Left forelimb (tissue), 1 donor: ENCODE measurements around the gene ZDHHC14.
A peak's percentile ranks its signal among the peaks of the same experiment; 100 is the strongest.

Experiments
- DNase-seq: peaks from one replicate; pipeline ENCODE4 v3.0.0-alpha.2; 2018; ENCODE audit warnings: low spot score

The ZDHHC14 gene

DNA sequence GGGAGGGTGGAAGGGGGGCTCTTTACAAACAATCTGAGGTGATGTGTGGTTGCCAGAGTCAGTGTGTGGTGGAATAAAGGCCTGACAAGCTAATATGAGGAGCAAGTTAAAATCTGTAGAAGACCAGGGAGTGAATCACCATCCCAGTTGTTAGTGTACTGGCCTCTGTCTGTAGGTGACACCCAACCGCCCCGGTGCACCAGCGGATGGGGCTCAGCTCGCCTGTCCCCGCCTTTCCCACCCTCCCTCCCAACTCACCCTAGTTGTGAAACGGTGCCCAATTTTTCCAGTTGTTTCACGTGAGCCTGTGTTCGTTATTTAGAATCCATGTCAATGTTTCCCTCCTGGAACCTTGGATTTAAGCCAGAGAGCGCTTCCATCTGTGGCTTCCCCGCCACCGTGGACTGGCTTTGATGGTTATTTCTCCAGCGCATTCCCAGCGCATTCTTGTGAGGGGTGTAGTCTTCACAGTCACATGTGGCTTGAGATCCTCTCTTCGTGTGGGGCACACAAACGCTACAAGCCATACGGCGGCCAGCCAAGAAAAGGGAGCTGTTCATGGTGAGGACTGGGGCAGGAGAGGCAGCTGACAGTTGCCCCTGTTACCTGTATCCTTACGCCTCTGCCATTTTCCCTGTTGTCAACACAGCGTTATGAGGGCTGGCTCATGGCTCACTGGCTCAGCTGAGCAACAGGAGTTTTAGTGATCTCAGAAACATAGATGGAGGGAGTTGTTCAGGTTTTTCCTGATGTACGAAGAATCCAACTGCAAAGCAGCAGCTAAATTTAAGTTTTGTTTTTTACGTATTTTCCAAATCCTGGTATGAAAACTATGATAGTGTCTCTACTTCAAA lies 137.6 kb downstream of the ZDHHC14 start:
- DNase-seq: no peak

GRCh38 chr6:157519255-157520116 lies 138.5 kb downstream of the ZDHHC14 start:
- DNase-seq: no peak

DNA sequence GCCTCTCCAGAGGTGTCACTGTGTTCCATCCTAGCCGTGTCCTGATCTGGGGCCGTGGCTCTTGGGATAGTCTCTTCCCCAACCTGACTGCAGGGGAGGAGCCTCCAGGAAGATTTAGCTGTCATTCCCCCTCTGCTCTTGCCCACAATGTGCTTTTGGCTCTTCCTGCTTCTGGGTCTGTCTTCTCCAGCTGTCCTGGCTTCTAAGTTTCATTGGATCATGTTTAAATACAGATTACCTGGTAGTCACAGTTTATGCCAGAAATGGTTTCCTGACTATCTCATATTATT lies 139.1 kb downstream of the ZDHHC14 start:
- DNase-seq: no peak

GRCh38 chr6:157520596-157521361 lies 139.8 kb downstream of the ZDHHC14 start:
- DNase-seq: no peak

- DNase-seq: no peak
These were observed 140.7 kb downstream of the ZDHHC14 start for GRCh38 chr6:157521362-157522335.

DNA sequence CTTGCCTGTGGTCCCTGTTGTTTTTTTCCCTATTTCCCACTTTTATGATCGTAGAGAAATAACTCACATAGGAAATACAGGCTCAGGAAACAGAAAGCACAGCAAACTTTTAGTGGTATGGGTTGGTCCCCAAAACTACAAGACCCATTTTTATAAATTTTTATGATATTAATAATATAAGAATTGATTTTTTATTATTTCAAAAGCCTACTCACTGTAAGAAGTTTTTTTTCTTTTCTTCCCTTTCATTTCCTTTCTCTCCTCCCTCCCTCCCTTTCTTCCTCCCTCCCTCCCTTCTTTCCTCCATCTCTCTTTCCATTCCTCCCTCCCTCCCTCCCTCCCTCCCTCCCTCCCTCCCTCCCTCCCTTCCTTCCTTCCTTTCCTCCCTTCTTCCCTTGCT lies 141.5 kb downstream of the ZDHHC14 start:
- DNase-seq: no peak

DNA sequence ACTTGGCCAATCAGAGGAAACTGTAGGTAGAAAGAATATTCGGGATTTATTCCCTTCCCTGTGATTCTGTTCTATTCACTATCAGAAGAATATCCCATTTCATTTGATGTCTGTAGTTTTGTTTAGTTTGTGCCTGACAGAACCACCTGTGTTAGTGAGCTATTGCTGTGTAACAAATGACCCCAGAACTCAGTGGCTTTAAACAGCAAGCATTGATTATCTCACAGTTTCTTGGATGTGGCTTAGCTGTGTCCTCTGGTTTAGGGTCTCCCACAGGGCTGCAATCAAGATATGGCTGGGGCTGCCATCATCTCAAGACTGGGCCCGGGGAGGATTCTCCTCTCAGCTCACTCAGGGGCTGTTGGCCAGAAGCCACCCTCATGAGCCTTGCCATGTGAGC lies 143.7 kb downstream of the ZDHHC14 start:
- no peak for DNase-seq

DNA sequence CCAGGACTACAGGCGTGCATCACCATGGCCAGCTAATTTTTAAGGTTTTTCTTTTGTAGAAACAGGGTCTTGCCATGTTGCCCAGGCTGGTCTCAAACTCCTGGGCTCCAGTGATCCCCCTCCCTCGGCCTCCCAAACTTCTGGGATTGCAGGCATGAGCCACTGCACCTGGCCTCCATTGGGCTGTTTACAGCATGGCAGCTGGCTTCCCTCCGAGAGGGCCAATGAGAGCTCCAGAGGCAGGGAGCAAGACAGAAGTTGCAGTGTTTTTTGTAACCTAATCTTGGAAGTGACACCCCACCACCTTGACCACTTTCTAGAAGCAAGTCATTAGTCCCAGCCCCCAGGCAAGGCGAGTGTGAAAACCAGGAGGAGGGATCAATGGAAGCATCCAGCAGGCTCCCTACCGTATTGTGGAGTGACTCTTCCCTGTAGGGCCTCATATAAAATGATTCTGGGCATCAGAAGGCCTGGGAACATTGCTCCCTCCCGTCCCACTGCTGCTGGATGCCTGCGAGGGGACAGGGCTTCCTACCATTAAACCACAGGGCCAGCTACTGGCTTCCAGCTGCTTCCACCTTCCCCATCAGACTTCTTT lies 144.4 kb downstream of the ZDHHC14 start:
- DNase-seq: no peak

- DNase-seq: no peak
These were observed 145.0 kb downstream of the ZDHHC14 start for GRCh38 chr6:157525918-157526425.

DNA sequence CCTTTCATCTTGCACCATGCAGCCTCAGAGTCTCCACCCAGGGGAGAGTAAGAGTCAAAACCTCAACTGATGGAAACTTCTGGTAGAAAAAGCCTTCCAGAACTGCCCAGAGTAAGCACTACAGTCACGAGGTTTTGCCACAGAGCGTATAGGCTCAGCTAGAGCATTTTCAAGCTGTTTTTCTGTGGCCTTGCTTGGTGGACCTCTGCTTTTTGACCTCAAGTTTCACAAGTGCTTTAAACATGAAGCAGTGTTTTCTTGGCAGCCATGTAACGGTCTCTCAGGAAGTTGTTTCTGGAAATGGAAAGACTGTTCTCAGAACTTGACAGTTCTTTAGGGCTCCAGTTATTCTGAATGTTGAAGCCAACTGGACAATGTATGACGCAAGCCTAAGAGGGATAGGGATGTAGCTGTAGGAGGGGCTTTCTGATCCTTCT lies 146.5 kb downstream of the ZDHHC14 start:
- DNase-seq: no peak

GRCh38 chr6:157528931-157529653 lies 148.1 kb downstream of the ZDHHC14 start:
- no peak for DNase-seq

DNA sequence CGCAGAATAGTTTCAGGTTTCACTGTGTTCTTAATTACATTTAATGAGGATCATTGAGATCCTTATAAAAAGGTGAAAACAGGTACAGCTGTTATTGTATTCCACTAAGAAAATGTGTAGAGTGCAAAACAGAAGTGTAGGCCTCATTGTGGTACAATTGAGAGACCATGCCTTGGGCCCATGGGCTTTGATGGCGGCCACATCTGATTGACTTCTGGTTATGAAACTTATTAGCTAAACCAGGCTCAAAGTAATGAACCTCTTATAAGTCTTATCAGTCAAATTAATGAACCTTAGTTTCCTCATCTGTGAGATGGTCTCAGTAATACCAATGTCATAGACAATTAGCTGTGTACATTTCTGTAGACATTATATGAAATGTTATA lies 148.7 kb downstream of the ZDHHC14 start:
- no peak for DNase-seq

- DNase-seq: no peak
These were observed 149.1 kb downstream of the ZDHHC14 start for GRCh38 chr6:157530126-157530525.

DNA sequence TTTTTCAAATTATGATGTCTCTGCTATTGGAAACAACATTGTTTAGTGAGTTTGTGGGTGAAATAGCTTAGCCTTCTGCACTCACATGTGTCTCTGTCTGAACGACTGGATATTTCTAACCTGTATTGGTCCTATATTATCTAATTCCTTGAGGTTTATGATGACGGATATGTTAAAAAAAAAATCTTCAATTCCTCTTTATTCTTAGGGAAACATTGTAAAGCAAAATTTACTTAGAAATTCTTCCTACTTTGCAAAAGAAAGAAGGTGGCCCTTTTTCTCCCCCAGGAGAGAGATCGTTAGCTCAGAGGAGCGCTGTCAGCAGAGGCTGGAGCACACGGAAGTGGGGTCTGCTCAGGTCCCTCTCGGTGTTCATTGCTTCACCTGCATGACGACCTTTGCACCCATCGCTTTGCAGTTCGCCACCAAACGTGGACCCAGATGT lies 149.8 kb downstream of the ZDHHC14 start:
- DNase-seq: no peak

DNA sequence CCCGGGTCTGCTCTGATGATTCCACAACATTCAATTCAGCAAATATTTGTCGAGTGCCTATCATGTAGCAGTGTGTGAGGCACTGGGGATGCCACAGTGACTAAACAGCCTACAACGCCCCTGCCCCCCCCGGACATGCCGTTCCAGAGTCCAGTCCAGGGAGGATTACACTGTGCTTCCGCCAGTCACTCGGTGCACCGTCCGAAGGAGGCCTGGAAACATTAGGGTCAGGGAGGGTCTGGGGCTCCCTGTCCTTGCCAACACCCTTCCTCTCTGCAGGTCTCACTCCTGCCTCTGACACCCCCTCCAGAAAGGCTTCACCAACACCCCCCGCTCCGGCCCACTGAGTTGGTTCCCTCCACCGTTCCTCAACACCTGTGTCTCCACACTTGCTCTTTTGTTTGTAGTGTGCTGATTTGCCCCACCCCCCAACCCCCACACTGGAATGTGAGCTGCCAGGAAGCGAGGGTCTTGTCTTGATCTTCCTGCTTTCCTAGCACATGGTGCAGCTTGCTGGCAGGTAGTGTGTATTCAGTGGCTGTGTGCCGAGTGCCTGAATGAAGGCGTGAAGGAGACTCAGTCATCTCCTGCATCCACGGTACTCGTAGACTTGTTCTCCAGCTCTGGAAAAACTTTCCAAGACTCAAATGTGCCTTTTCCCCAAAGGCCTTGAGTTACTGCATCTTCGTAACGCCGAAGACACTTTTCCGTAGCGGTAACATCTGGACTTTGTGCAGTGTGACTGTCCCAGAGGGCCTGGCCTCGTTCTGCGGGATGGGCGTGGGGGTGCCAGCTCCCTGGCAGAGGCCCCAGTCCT lies 150.4 kb downstream of the ZDHHC14 start:
- DNase-seq: no peak

DNA sequence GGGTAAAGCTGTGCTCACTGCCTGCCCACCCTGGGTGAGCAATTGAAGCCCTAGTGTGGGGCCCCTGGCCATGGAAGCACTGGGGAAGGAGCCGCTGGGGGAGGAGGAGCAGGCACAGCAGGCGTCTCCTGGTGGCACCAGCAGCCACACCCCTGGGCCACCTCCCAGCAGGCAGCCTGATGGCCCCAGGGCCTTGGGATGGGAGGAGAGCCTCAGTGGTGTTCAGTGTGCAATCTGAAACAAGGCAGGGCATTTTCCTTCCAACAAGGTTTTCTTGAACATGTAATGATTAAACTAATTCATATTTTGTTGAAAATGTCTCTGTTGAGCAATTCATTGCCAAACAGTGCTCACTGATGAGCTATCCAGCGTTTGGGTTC lies 151.0 kb downstream of the ZDHHC14 start:
- no peak for DNase-seq

DNA sequence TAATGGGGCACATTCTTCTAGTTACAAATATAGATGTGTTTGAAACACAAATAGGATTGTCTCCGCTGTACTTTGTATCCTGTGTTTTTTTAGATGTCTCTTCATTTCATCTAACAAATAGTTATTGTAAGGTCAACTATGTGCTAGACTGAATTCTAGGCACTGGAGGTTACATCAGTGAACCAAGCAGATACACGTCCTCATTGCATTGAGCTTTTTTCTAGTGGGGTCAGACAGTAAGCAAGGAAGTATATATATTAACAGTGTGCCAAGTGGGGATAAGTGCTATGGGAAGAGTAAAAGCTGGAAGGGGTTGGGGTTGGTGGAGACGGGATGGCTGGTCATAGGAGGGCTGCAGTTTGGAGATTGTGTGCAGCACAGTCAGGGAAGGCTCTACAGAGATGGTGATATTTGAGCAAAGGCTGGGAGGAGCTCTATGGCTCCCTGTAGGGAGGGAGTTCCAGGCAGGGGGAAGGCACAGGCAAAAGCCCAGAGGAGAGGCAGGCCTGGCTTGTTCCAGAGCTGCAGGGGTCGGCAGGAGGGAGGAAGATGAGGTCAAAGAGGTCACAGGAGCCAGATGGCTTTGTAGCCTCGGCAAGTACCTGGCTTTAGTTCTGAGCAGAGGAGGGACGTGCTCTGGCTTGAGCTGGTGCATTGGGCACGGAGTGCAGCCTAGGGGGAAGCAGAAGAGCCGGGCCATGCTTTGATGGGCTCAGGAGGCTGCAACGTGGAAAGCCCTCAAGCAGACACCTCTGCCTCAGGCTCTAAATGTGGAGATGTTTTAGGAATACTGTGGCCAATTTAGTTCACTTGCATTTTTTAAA lies 152.3 kb downstream of the ZDHHC14 start:
- DNase-seq: peak; percentile 47
